HEK293T (cell line): Measurements from ENCODE around the gene NR4A2.

Experiments used
- BHLHE40 ChIP-seq: fragments of 450-650 bp; IDR thresholded peaks from 2 replicates; pipeline ENCODE4 v1.6.1; 2016; ENCODE audit warnings: mild to moderate bottlenecking, moderate library complexity, borderline replicate concordance
- FOXM1 ChIP-seq: fragments of 450-650 bp; IDR thresholded peaks from 2 replicates; pipeline ENCODE4 v1.6.1; 2017; ENCODE audit warnings: mild to moderate bottlenecking, borderline replicate concordance
- SP1 ChIP-seq: fragments of 450-650 bp; IDR thresholded peaks from 2 replicates; pipeline ENCODE4 v1.6.1; 2017

DNA sequence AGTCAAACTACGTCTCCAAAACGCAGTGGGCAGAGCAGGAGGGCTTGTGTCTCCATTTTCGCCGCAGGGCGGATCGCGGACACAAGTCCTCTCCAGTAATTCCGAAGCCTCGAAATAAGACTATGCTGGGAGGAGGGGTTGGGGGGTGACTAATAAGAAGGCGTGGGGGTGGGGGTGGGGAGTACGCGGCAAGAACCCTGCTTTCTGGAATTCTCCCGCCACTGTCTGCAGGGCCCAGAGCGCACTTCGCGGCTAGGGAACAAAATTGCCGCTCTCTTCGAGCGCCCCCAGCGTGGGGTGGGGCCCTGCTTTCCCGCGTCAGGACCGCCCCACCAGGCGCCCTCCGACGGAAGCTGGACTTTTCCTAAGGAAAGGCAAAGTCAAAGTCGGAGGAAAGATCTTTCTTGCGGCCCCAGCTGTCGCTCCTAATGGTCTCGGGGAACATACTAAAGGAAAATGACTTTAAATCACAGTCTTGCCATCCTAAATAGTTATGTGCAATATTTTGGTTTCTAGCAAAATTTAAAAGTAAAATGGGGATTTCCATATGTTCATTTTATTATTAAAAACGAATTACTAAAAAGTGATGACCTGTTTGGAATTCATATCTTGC, 11.9 kb downstream of the NR4A2 start:
- TF ChIP-seq BHLHE40 (no peak), FOXM1 (no peak), SP1 (no peak)
